Renal cortex interstitium (tissue), 11 donors: ENCODE data around the gene PRR7. TPM values are rescaled to one million over a fixed set of nuclear protein-coding genes. Genes with fewer than 3 reads are reported as not detected.

Experiments used
- DNase-seq, 11 donors: peaks; one replicate each; pipeline ENCODE4 v3.0.0-alpha.2; 2013; ENCODE audit warnings: low read depth in 9 of 11, low spot score in 4 of 11; ENCODE audit errors: extremely low read depth in 1 of 11
- polyA plus RNA-seq, 3 donors: library from polyadenylated mRNA; unstranded; fragments of 120-200 nt; gene quantifications; one replicate each; pipeline ENCODE4 v1.2.1, GENCODE V29; 2013; ENCODE audit not compliant: insufficient read length in 3 of 3

Gene PRR7
- polyA plus RNA-seq, 3 donors: 0.96 to 2.8 (median 2.8) TPM

- DNase-seq: no peak
These were observed 56.9 kb downstream of the PRR7 start for GRCh38 chr5:177503351-177504085.

- no peak for DNase-seq
These were observed 57.8 kb downstream of the PRR7 start for GRCh38 chr5:177504086-177505056.

- DNase-seq: no peak
These were observed 58.5 kb downstream of the PRR7 start for GRCh38 chr5:177505075-177505474.

Other genes with a start within 250 kb of the PRR7 start
- 10 to 100 TPM; 24.3 to 32.0 (median 28.8) TPM for gene RAB24, start 143.1 kb upstream of the PRR7 start, polyA plus RNA-seq
- gene PRELID1, start 143.0 kb upstream of the PRR7 start, polyA plus RNA-seq: 100 to 1,000 TPM in 2 of 3 donors, 10 to 100 TPM in 1; 94.5 to 151 (median 114) TPM
- 10 to 100 TPM; 15.2 to 26.5 (median 22.1) TPM for gene MXD3, start 134.9 kb upstream of the PRR7 start, polyA plus RNA-seq
- 100 to 1,000 TPM; 110 to 153 (median 140) TPM for gene LMAN2, start 95.1 kb upstream of the PRR7 start, polyA plus RNA-seq
- gene RGS14, start 88.9 kb upstream of the PRR7 start, polyA plus RNA-seq: 10 to 100 TPM; 12.1 to 17.5 (median 14.1) TPM
- 100 to 1,000 TPM; 181 to 315 (median 202) TPM for gene SLC34A1, start 62.4 kb upstream of the PRR7 start, polyA plus RNA-seq
- 1 to 10 TPM in 2 of 3 donors, under 1 TPM in 1; 0.37 to 7.4 (median 3.2) TPM for gene PFN3, start 46.2 kb upstream of the PRR7 start, polyA plus RNA-seq
- gene F12, start 37.2 kb upstream of the PRR7 start, polyA plus RNA-seq: 10 to 100 TPM in 2 of 3 donors, 1 to 10 TPM in 1; 9.1 to 25.2 (median 10.2) TPM
- 10 to 100 TPM; 21.2 to 31.2 (median 30.8) TPM for gene GRK6, start 20.1 kb upstream of the PRR7 start, polyA plus RNA-seq
- gene DBN1, start 26.8 kb downstream of the PRR7 start, polyA plus RNA-seq: 100 to 1,000 TPM; 169 to 239 (median 183) TPM
- 100 to 1,000 TPM in 2 of 3 donors, 10 to 100 TPM in 1; 82.7 to 143 (median 125) TPM for gene PDLIM7, start 50.8 kb downstream of the PRR7 start, polyA plus RNA-seq
- gene DOK3, start 63.0 kb downstream of the PRR7 start, polyA plus RNA-seq: 1 to 10 TPM; 3.8 to 7.1 (median 5.8) TPM
- 100 to 1,000 TPM in 2 of 3 donors, 10 to 100 TPM in 1; 84.2 to 112 (median 107) TPM for gene DDX41, start 70.1 kb downstream of the PRR7 start, polyA plus RNA-seq
- 100 to 1,000 TPM in 1 of 3 donors, 10 to 100 TPM in 2; 69.6 to 126 (median 85.4) TPM for gene FAM193B, start 107.7 kb downstream of the PRR7 start, polyA plus RNA-seq
- 100 to 1,000 TPM; 148 to 180 (median 154) TPM for gene TMED9, start 145.4 kb downstream of the PRR7 start, polyA plus RNA-seq
- gene B4GALT7, start 153.3 kb downstream of the PRR7 start, polyA plus RNA-seq: 10 to 100 TPM; 19.6 to 29.5 (median 27.9) TPM